NOMO-1 treated with DMSO at 0.1 percent for 48 hours (cell line): Measurements from ENCODE around the gene CDC37L1.
A peak's percentile ranks its signal among the peaks of the same experiment; 100 is the strongest.
"Not testable (repeated sequence)": the region's sequence is repeated elsewhere in the genome, so short reads cannot be mapped to it uniquely, and the experiment has no call there.

ENCODE experiments used
- DNase-seq: peaks from one replicate; lab custom pipeline; 2025; ENCODE audit not compliant: unreplicated experiment; lab: John Stamatoyannopoulos, UW

CDC37L1 gene

GRCh38 chr9:4679268-4680172 lies at the start of gene CDC37L1:
TSS of gene CDC37L1 (plus strand) at chr9:4679569. CDS start at chr9:4679768, 199 bp downstream.
- peak; percentile 81 for DNase-seq

GRCh38 chr9:4630836-4631235 lies 48.5 kb upstream of the CDC37L1 start:
- no peak for DNase-seq

GRCh38 chr9:4638968-4639367 lies 40.4 kb upstream of the CDC37L1 start:
- no peak for DNase-seq

GRCh38 chr9:4639420-4639819 lies 39.9 kb upstream of the CDC37L1 start:
- DNase-seq = no peak

- no peak for DNase-seq
Measured at GRCh38 chr9:4640027-4640426, 39.3 kb upstream of the CDC37L1 start.

GRCh38 chr9:4642351-4642750 lies 37.0 kb upstream of the CDC37L1 start:
- no peak for DNase-seq

- no peak for DNase-seq
Measured at GRCh38 chr9:4654084-4654483, 25.3 kb upstream of the CDC37L1 start.

- DNase-seq = no peak
Measured at GRCh38 chr9:4654538-4654937, 24.8 kb upstream of the CDC37L1 start.

- not testable (repeated sequence) for DNase-seq
Measured at GRCh38 chr9:4656196-4656595, 23.2 kb upstream of the CDC37L1 start.

GRCh38 chr9:4656621-4657020 lies 22.7 kb upstream of the CDC37L1 start:
- DNase-seq = no peak

- no peak for DNase-seq
Measured at GRCh38 chr9:4657426-4658159, 21.8 kb upstream of the CDC37L1 start.

- not testable (repeated sequence) for DNase-seq
Measured at GRCh38 chr9:4660665-4661064, 18.7 kb upstream of the CDC37L1 start.

GRCh38 chr9:4661165-4661564 lies 18.2 kb upstream of the CDC37L1 start:
- DNase-seq = no peak

- DNase-seq = no peak
Measured at GRCh38 chr9:4661611-4662010, 17.8 kb upstream of the CDC37L1 start.

- DNase-seq = peak; percentile 36
Measured at GRCh38 chr9:4662108-4662988, 17.0 kb upstream of the CDC37L1 start, which contains the start of gene PLPP6. TSS of gene PLPP6 (plus strand) at chr9:4662294. CDS start at chr9:4662376, 82 bp downstream.

GRCh38 chr9:4662989-4663792 lies 16.2 kb upstream of the CDC37L1 start:
- DNase-seq = no peak

- no peak for DNase-seq
Measured at GRCh38 chr9:4663956-4664355, 15.4 kb upstream of the CDC37L1 start.

- no peak for DNase-seq
Measured at GRCh38 chr9:4665357-4665756, 14.0 kb upstream of the CDC37L1 start.

GRCh38 chr9:4666042-4666699 lies 13.2 kb upstream of the CDC37L1 start, which contains the start of gene SPATA6L:
TSS of gene SPATA6L (minus strand) at chr9:4666480. CDS start at chr9:4666250, 230 bp downstream.
- DNase-seq = no peak

- DNase-seq = no peak
Measured at GRCh38 chr9:4667681-4668080, 11.7 kb upstream of the CDC37L1 start.
